Measurements from ENCODE around the gene EDDM3A.

Gene EDDM3A

GRCh38 chr14:20748439-20748838 is 2.8 kb downstream of the EDDM3A start:
- Histone ChIP-seq H3K79me1 (ENCODE audit: low read length) (no peaks in the 10 kb centered on the region), H3K4me3 (ENCODE audit: low read depth, low read length) (no peak overlapping the region), H2BK5ac (ENCODE audit: low read depth, low read length, poor library complexity) (no peak overlapping the region), H3K4me1 (ENCODE audit: control insufficient read depth in 1 of 2, insufficient read depth in 2 of 2, low read length in 2 of 2) (no peaks in the 10 kb centered on the region), H3K27ac (ENCODE audit: low read depth, low read length) (no peak overlapping the region), H3K4ac (ENCODE audit: low read depth, low read length) (no peak overlapping the region), H3K79me2 (ENCODE audit: control insufficient read depth, insufficient read depth, low read length, poor library complexity) (no peaks in the 10 kb centered on the region), H4K12ac (ENCODE audit: low read depth, low read length) (no peak overlapping the region), H3K9ac (ENCODE audit: low read length) (no peak overlapping the region), H2BK12ac (ENCODE audit: low read length) (no peak overlapping the region), H3K27me3 (ENCODE audit: insufficient read depth, low read length) (no peaks in the 10 kb centered on the region), H3K14ac (ENCODE audit: low read length) (no peak overlapping the region), H3K9me3 (ENCODE audit: insufficient read depth, low read depth, low read length) (peaks cover 10% of the 10 kb centered on the region), H3K36me3 (ENCODE audit: control insufficient read depth in 1 of 2, insufficient read depth in 2 of 2, low read length in 2 of 2) (peaks cover 2% of the 10 kb centered on the region in 2 experiments), H4K91ac (ENCODE audit: low read depth, low read length) (no peak overlapping the region), H2AK5ac (ENCODE audit: low read length) (no peak overlapping the region), H2BK120ac (ENCODE audit: insufficient read depth, low read length, poor library complexity) (no peak overlapping the region), H3K23ac (ENCODE audit: low read length) (no peak overlapping the region), H4K8ac (ENCODE audit: low read depth, low read length) (no peak overlapping the region), H3K4me2 (ENCODE audit: low read length) (no peak overlapping the region), H2AFZ (ENCODE audit: insufficient read depth, low read length, poor library complexity) (no peak overlapping the region), H3K18ac (ENCODE audit: low read length) (no peak overlapping the region)
- no CpG with 5 or more reads among the region's 2 CpGs for WGBS (ENCODE audit: extremely low coverage, insufficient coverage, insufficient read length)
- no peak for DNase-seq

GRCh38 chr14:20750194-20750593 is 4.5 kb downstream of the EDDM3A start:
- Histone ChIP-seq H2BK120ac (ENCODE audit: insufficient read depth, low read length, poor library complexity) (no peak overlapping the region), H3K27me3 (ENCODE audit: insufficient read depth, low read length) (no peaks in the 10 kb centered on the region), H4K91ac (ENCODE audit: low read depth, low read length) (no peak overlapping the region), H3K14ac (ENCODE audit: low read length) (no peak overlapping the region), H3K9ac (ENCODE audit: low read length) (no peak overlapping the region), H3K4me3 (ENCODE audit: low read depth, low read length) (no peak overlapping the region), H3K79me2 (ENCODE audit: control insufficient read depth, insufficient read depth, low read length, poor library complexity) (no peaks in the 10 kb centered on the region), H3K9me3 (ENCODE audit: insufficient read depth, low read depth, low read length) (peaks cover 11% of the 10 kb centered on the region), H3K79me1 (ENCODE audit: low read length) (no peaks in the 10 kb centered on the region), H3K18ac (ENCODE audit: low read length) (no peak overlapping the region), H2BK5ac (ENCODE audit: low read depth, low read length, poor library complexity) (no peak overlapping the region), H3K36me3 (ENCODE audit: control insufficient read depth in 1 of 2, insufficient read depth in 2 of 2, low read length in 2 of 2) (peaks cover 2% of the 10 kb centered on the region in 2 experiments), H4K12ac (ENCODE audit: low read depth, low read length) (no peak overlapping the region), H3K4ac (ENCODE audit: low read depth, low read length) (no peak overlapping the region), H3K4me1 (ENCODE audit: control insufficient read depth in 1 of 2, insufficient read depth in 2 of 2, low read length in 2 of 2) (no peaks in the 10 kb centered on the region), H3K27ac (ENCODE audit: low read depth, low read length) (no peak overlapping the region), H2BK12ac (ENCODE audit: low read length) (no peak overlapping the region), H2AFZ (ENCODE audit: insufficient read depth, low read length, poor library complexity) (no peak overlapping the region), H2AK5ac (ENCODE audit: low read length) (no peak overlapping the region), H4K8ac (ENCODE audit: low read depth, low read length) (no peak overlapping the region), H3K23ac (ENCODE audit: low read length) (no peak overlapping the region), H3K4me2 (ENCODE audit: low read length) (no peak overlapping the region)
- no CpG with 5 or more reads among the region's 1 CpG for WGBS (ENCODE audit: extremely low coverage, insufficient coverage, insufficient read length)
- no peak for DNase-seq

GRCh38 chr14:20751963-20752562 is 6.4 kb downstream of the EDDM3A start:
- peaks cover 11% of the 10 kb centered on the region for H3K9me3 ChIP-seq (ENCODE audit: insufficient read depth, low read depth, low read length)
- H3K27me3 ChIP-seq (ENCODE audit: insufficient read depth, low read length): no peaks in the 10 kb centered on the region
- no peak overlapping the region for H3K4me3 ChIP-seq (ENCODE audit: low read depth, low read length)
- H2AK5ac ChIP-seq (ENCODE audit: low read length): no peak overlapping the region
- H3K23ac ChIP-seq (ENCODE audit: low read length): no peak overlapping the region
- no peak overlapping the region for H3K9ac ChIP-seq (ENCODE audit: low read length)
- no peaks in the 10 kb centered on the region for H3K4me1 ChIP-seq (ENCODE audit: control insufficient read depth in 1 of 2, insufficient read depth in 2 of 2, low read length in 2 of 2)
- no peak overlapping the region for H3K4ac ChIP-seq (ENCODE audit: low read depth, low read length)
- H3K4me2 ChIP-seq (ENCODE audit: low read length): no peak overlapping the region
- H3K14ac ChIP-seq (ENCODE audit: low read length): no peak overlapping the region
- no peak overlapping the region for H4K8ac ChIP-seq (ENCODE audit: low read depth, low read length)
- H3K79me2 ChIP-seq (ENCODE audit: control insufficient read depth, insufficient read depth, low read length, poor library complexity): no peaks in the 10 kb centered on the region
- peaks cover 2% of the 10 kb centered on the region in 2 experiments for H3K36me3 ChIP-seq (ENCODE audit: control insufficient read depth in 1 of 2, insufficient read depth in 2 of 2, low read length in 2 of 2)
- no peaks in the 10 kb centered on the region for H3K79me1 ChIP-seq (ENCODE audit: low read length)
- no peak overlapping the region for H2AFZ ChIP-seq (ENCODE audit: insufficient read depth, low read length, poor library complexity)
- no peak overlapping the region for H2BK5ac ChIP-seq (ENCODE audit: low read depth, low read length, poor library complexity)
- no peak for DNase-seq
- no peak overlapping the region for H3K27ac ChIP-seq (ENCODE audit: low read depth, low read length)
- H3K18ac ChIP-seq (ENCODE audit: low read length): no peak overlapping the region
- H4K12ac ChIP-seq (ENCODE audit: low read depth, low read length): no peak overlapping the region
- no peak overlapping the region for H2BK120ac ChIP-seq (ENCODE audit: insufficient read depth, low read length, poor library complexity)
- no peak overlapping the region for H2BK12ac ChIP-seq (ENCODE audit: low read length)
- no peak overlapping the region for H4K91ac ChIP-seq (ENCODE audit: low read depth, low read length)
- WGBS (ENCODE audit: extremely low coverage, insufficient coverage, insufficient read length): no CpG with 5 or more reads among the region's 5 CpGs

- H2AK5ac ChIP-seq (ENCODE audit: low read length): no peak overlapping the region
- H2BK12ac ChIP-seq (ENCODE audit: low read length): no peak overlapping the region
- no peaks in the 10 kb centered on the region for H3K79me1 ChIP-seq (ENCODE audit: low read length)
- H3K36me3 ChIP-seq (ENCODE audit: control insufficient read depth in 1 of 2, insufficient read depth in 2 of 2, low read length in 2 of 2): peaks cover 2% of the 10 kb centered on the region in 2 experiments
- no peak overlapping the region for H3K23ac ChIP-seq (ENCODE audit: low read length)
- H3K79me2 ChIP-seq (ENCODE audit: control insufficient read depth, insufficient read depth, low read length, poor library complexity): no peaks in the 10 kb centered on the region
- H3K4ac ChIP-seq (ENCODE audit: low read depth, low read length): no peak overlapping the region
- H4K91ac ChIP-seq (ENCODE audit: low read depth, low read length): no peak overlapping the region
- H4K12ac ChIP-seq (ENCODE audit: low read depth, low read length): no peak overlapping the region
- no peaks in the 10 kb centered on the region for H3K27me3 ChIP-seq (ENCODE audit: insufficient read depth, low read length)
- H3K9ac ChIP-seq (ENCODE audit: low read length): no peak overlapping the region
- no peak overlapping the region for H2BK120ac ChIP-seq (ENCODE audit: insufficient read depth, low read length, poor library complexity)
- H3K9me3 ChIP-seq (ENCODE audit: insufficient read depth, low read depth, low read length): peaks cover 11% of the 10 kb centered on the region
- WGBS (ENCODE audit: extremely low coverage, insufficient coverage, insufficient read length): no CpG with 5 or more reads among the region's 2 CpGs
- H3K14ac ChIP-seq (ENCODE audit: low read length): no peak overlapping the region
- no peak overlapping the region for H4K8ac ChIP-seq (ENCODE audit: low read depth, low read length)
- no peak overlapping the region for H2AFZ ChIP-seq (ENCODE audit: insufficient read depth, low read length, poor library complexity)
- peaks cover 0 to 2% of the 10 kb centered on the region in 2 experiments for H3K4me1 ChIP-seq (ENCODE audit: control insufficient read depth in 1 of 2, insufficient read depth in 2 of 2, low read length in 2 of 2)
- no peak overlapping the region for H3K4me3 ChIP-seq (ENCODE audit: low read depth, low read length)
- H2BK5ac ChIP-seq (ENCODE audit: low read depth, low read length, poor library complexity): no peak overlapping the region
- H3K27ac ChIP-seq (ENCODE audit: low read depth, low read length): no peak overlapping the region
- DNase-seq: no peak
- no peak overlapping the region for H3K18ac ChIP-seq (ENCODE audit: low read length)
- no peak overlapping the region for H3K4me2 ChIP-seq (ENCODE audit: low read length)
These were observed 8.6 kb downstream of the EDDM3A start for GRCh38 chr14:20754308-20754707.
